T-helper 2 cell treated with Interferon-gamma antibody and Interleukin-4, amounts not matched to agents 100 ng/mL and 5 ng/mL, for 36 hours (primary cell): ENCODE measurements around the gene KDM2B. TPM values are rescaled to one million over a fixed set of nuclear protein-coding genes. Genes with fewer than 3 reads are reported as not detected.
"Not testable (repeated sequence)": the region's sequence is repeated elsewhere in the genome, so short reads cannot be mapped to it uniquely, and the experiment has no call there.

ENCODE experiments used
- intact Hi-C: fragments of 100-400 bp; cut with micrococcal nuclease; formaldehyde crosslinking; loops from one replicate; pipeline ENCODE4 v1.15.1; 2023
- total RNA-seq: library from RNA; stranded (reverse); gene quantifications from 2 replicates; pipeline ENCODE4 v1.2.3, GENCODE V29; 2022

Gene KDM2B
- total RNA-seq, 1 donor from 2014 or later: 60.4 TPM

DNA sequence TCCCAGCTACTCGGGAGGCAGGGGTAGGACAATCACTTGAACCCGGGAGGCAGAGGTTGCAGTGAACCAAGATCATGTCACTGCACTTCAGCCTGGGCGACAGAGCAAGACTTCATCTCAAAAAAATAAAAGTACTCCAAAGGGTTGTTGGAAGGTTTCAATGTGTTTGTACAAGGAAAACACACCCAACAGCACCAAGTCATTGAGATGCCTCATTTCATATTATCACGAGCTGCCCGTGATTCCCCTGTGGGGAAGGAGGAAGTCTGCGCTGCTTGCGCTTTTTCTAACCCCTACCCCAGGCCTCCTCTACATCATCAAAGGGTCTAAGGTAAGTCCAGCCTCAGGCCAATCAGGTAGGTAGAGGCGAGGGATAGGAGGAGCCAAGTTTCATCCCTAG is 73.6 kb downstream of the KDM2B start:
- intact Hi-C loops: no loop called here

DNA sequence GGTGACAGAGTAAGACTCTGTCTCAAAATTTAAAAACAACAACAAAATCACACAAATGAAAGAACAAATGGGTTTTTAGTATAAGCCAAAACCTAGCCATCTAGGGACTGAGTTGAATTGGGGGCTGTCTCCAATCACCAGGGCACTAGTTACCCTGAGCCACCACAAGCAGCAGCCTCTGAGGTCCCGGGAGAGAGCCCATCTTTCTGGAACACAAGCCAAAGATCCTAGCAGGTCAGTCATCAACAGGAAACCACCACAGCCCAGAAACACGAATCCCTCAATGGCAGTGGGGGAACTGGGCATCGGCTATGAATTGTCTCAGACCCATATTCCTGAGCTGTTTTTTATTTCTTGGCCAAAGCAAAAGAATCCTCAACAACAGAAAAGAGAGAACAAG is 75.3 kb downstream of the KDM2B start:
- intact Hi-C loops: no loop called here

DNA sequence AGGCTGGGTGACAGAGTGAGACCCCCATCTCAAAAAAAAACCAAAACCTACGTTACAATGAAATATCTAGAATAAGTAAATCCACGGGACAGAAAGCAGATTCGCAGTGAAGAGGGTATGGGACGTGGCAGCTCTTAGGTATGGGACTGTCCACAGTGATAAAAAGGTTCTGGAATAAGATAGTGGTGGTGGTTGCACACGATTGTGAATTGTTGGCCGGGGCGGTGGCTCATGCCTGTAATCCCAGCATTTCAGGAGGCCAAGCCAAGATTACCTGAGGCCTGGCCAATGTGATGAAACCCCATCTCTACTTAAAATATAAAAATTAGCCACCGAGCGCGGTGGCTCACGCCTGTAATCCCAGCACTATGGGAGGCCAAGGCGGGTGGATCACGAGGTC is 76.3 kb downstream of the KDM2B start:
- intact Hi-C loops: no loop called here

GRCh38 chr12:121503395-121503794 is 77.4 kb downstream of the KDM2B start:
- intact Hi-C loops: no loop called here

DNA sequence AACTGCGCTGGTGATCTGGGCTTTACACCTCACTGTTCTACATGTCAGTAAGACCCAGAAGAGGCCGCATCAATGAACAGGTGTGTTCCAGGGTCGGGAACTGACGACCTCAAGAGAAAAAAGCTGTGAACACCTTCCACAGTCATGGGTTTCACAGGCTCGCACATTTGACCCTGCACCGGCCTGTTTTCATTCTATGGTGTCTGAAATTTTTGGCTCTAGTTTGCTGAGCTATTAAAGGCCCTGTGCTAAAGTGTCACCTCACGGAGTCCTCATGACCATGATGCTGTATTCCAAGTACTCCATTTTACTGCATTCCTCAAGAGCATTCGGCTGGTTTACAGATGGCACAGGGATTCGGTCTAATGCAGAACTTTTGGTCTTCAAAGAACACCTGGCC is 78.9 kb downstream of the KDM2B start:
- intact Hi-C loops: no loop called here

GRCh38 chr12:121499929-121500793 is 80.7 kb downstream of the KDM2B start:
- intact Hi-C loops: loop anchor here (1.0 kb wide), 2 partner anchors 125 to 182 kb away; no protein-coding TSS in a partner anchor

DNA sequence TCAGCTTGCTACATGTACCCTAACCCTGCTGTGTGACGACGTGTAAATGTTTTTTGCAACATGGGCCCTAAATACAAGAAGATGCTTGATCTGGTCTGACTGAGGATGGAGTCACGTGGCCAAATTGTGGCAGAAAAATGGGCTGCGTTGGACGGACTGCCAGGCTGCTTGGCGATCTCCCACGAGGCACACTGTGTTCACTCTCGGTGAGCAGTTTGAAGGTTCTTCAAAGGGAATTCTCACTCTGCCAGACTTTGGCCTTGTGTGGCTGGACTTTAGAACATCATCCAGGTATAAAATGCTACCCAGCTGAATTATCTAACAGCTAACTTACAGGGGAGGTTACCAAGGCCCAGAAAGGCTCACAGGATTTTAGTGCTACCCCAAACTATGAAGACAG is 85.1 kb downstream of the KDM2B start:
- intact Hi-C loops: no loop called here

GRCh38 chr12:121494093-121494787 is 86.6 kb downstream of the KDM2B start:
- intact Hi-C loops: loop anchor here (1.0 kb wide), 1 partner anchor 188 kb away; no protein-coding TSS in a partner anchor

DNA sequence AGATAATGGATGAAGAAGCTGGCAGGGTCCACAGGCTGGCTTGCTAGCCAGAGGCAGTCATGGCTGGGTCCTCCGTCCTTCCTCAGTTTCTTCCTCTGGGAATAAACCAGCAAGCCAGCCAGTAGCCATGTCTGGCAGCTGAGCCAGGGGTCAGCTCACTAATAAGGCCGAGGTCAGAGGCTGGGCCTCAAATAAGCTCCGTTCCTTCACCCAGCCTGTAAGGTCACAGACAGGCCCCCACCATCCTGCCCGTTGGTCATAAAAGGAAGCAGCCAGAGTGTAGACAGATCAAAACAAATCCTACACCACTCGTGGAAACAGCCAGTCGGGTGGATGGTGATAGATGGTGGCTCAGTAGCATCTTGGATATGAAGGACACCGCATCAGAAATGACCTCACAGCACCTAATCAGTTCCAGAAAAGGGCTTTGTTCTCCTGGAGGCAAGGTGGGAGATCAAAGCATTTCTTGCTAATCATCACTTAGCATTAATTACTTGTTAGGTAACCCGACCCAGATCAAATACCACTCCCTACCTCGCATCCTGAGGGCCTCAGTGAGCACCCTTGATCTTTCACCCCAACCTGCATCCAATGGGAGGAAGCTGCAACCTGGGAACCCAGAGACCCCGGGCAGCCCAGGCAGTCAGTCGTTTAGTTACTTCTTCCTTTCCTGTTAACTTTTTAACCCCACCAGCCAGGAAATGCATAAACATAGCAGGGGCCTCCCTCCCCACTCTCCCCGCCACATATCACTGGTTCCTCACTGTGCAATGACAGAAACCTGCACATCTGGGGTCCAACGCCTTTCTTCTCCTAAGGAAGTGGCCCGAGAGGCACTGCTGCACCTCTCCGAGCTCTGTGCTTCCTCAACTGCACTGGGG is 90.2 kb downstream of the KDM2B start:
- intact Hi-C loops: no loop called here

DNA sequence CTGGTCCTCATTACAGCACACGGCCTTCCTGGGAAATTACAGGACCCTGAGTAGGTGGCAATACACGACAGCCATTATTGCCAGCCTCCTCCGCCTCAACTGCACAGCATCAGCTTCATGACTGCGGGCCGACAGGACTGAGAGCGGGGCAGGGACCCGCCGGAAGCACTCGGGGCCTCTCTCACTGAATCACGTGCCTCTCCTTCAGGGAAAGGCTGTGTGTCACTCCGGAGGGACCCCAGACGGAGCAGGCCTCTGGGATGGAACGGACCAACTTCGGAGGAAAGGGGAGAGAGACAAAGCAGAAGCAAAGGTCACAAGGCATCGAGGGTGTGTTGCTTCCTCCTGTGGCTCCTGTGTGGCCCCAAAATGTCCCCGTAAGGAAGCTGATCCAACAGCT is 90.9 kb downstream of the KDM2B start:
- intact Hi-C loops: no loop called here

GRCh38 chr12:121484967-121485366 is 95.9 kb downstream of the KDM2B start:
- intact Hi-C loops: no loop called here

DNA sequence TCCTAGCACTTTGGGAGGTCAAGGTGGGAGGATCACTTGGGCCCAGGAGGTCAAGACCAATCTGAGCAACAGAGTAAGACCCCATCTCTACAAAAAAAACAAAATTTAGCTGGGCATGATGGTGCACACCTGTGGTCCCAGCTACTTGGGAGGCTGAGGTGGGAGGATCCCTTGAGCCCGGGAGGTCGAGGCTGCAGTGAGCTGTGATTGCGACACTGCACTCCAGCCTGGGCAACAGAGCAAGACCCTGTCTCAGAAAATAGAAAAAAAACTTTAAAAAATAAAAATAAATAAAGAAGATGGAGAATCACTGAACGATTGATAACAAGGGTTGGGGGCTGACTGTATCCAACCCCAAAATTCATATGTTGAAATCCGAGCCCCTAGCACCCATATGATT is 96.3 kb downstream of the KDM2B start:
- intact Hi-C loops: not testable (repeated sequence)

- intact Hi-C loops: no loop called here
These were observed 96.9 kb downstream of the KDM2B start for GRCh38 chr12:121483949-121484348.

GRCh38 chr12:121476477-121476876 is 104.3 kb downstream of the KDM2B start:
- intact Hi-C loops: no loop called here

DNA sequence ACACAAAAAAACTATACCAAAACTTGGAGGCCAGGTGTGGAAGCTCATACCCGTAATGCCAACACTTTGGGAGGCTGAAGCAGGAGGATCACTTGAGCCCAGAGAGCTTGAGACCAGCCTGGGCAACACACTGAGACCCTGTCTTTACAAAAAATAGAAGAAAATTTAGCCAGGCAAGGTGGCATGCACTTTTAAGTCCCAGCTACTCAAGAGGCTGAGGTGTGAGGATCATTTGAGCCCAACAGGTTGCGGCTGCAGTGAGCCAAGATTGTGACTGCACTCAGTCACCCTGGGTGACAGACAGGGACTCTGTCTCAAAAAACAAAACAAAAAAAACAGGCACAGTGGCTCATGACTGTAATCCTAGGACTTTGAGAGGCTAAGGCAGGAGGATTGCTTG is 105.5 kb downstream of the KDM2B start:
- intact Hi-C loops: no loop called here

GRCh38 chr12:121472150-121472905 is 108.5 kb downstream of the KDM2B start:
- intact Hi-C loops: no loop called here

- intact Hi-C loops: no loop called here
These were observed 110.1 kb downstream of the KDM2B start for GRCh38 chr12:121470751-121471150.

- intact Hi-C loops: loop anchor here (5.0 kb wide), 2 partner anchors 66 to 419 kb away; partner anchors contain the start of genes PSMD9 and RNF34
These were observed 112.4 kb downstream of the KDM2B start for GRCh38 chr12:121468499-121468801.

- intact Hi-C loops: loop anchor here (1.0 to 5.0 kb wide), 3 partner anchors 66 to 419 kb away; partner anchors contain the start of genes ANAPC5, PSMD9 and RNF34
These were observed 113.0 kb downstream of the KDM2B start for GRCh38 chr12:121467638-121468498.
